ENCODE results near the gene HSD17B1.
"Not testable (repeated sequence)": the region's sequence is repeated elsewhere in the genome, so short reads cannot be mapped to it uniquely, and the experiment has no call there.

Gene HSD17B1

GRCh38 chr17:42548070-42548837, 4.5 kb upstream of the HSD17B1 start:
- peak; percentile 77 for DNase-seq

GRCh38 chr17:42548993-42549755, 3.5 kb upstream of the HSD17B1 start:
- DNase-seq, result no peak

GRCh38 chr17:42553161-42553818, 567 bp downstream of the HSD17B1 start:
- DNase-seq, result no peak

- no peak for DNase-seq
Observed at GRCh38 chr17:42553866-42554249, 1.1 kb downstream of the HSD17B1 start.

GRCh38 chr17:42554250-42555121, 1.8 kb downstream of the HSD17B1 start:
- DNase-seq, result peak; percentile 85

GRCh38 chr17:42555122-42555622, 2.4 kb downstream of the HSD17B1 start:
- no peak for DNase-seq

- not testable (repeated sequence) for DNase-seq
Observed at GRCh38 chr17:42555961-42556617, 3.4 kb downstream of the HSD17B1 start.

- no peak for DNase-seq
Observed at GRCh38 chr17:42559075-42559474, 6.4 kb downstream of the HSD17B1 start.

GRCh38 chr17:42560246-42560645, 7.5 kb downstream of the HSD17B1 start:
- no peak for DNase-seq

GRCh38 chr17:42561897-42562387, 9.2 kb downstream of the HSD17B1 start, which contains the start of gene COASY:
Gene COASY, plus strand, starts transcription at chr17:42562148. Its CDS starts 475 bp downstream, at chr17:42562623.
- peak; percentile 99 for DNase-seq

- DNase-seq, result no peak
Observed at GRCh38 chr17:42562388-42563142, 9.8 kb downstream of the HSD17B1 start.

- DNase-seq, result no peak
Observed at GRCh38 chr17:42563143-42563509, 10.4 kb downstream of the HSD17B1 start.

- no peak for DNase-seq
Observed at GRCh38 chr17:42563543-42563942, 10.8 kb downstream of the HSD17B1 start.

GRCh38 chr17:42563950-42564349, 11.2 kb downstream of the HSD17B1 start:
- no peak for DNase-seq

GRCh38 chr17:42564815-42565522, 12.2 kb downstream of the HSD17B1 start:
- DNase-seq, result no peak

GRCh38 chr17:42565523-42566214, 12.9 kb downstream of the HSD17B1 start:
- no peak for DNase-seq

GRCh38 chr17:42566215-42566882, 13.6 kb downstream of the HSD17B1 start:
- no peak for DNase-seq

GRCh38 chr17:42566883-42567573, 14.3 kb downstream of the HSD17B1 start, which contains the start of gene MLX:
Gene MLX, plus strand, starts transcription at chr17:42567100. Its CDS starts 25 bp downstream, at chr17:42567125.
- peak; percentile 97 for DNase-seq

Data from COR-L47 (cell line).